Measurements from ENCODE around the gene NAV1.

NAV1 gene

GRCh38 chr1:201560328-201561194 lies 21.6 kb downstream of the NAV1 start:
- ChIA-PET CTCF (interaction anchor here (0.6 to 2.8 kb wide), 7 partner anchors 15 to 234 kb away, joined by 3 to 29 read pairs (median 5); no protein-coding TSS in a partner anchor), POLR2A (no interaction called here)
- TF ChIP-seq TARDBP (IDR thresholded peaks at IDR 0.05) (no peak), L3MBTL2 (conservative IDR thresholded peaks at IDR 0.05) (no peak), ARNT (IDR thresholded peaks at IDR 0.05) (no peak), FOXA1 (IDR thresholded peaks at IDR 0.05) (no peak), SUZ12 (IDR thresholded peaks at IDR 0.05) (no peak), CTBP1 (IDR thresholded peaks at IDR 0.05; ENCODE audit: borderline replicate concordance) (no peak), PKNOX1 (IDR thresholded peaks at IDR 0.05) (no peak), SP1 (IDR thresholded peaks at IDR 0.05) (no peak), ZNF384 (IDR thresholded peaks at IDR 0.05) (no peak), FOXK2 (IDR thresholded peaks at IDR 0.05) (no peak), LEF1 (IDR thresholded peaks at IDR 0.05; ENCODE audit: borderline replicate concordance) (no peak), BHLHE40 (IDR thresholded peaks at IDR 0.05; ENCODE audit: borderline replicate concordance) (no peak), ELF4 (IDR thresholded peaks at IDR 0.05) (no peak)
- no peak for DNase-seq (ENCODE audit: extremely low spot score)

GRCh38 chr1:201561195-201561564 lies 22.3 kb downstream of the NAV1 start:
- ChIA-PET CTCF (interaction anchor here (2.3 to 2.7 kb wide), 2 partner anchors 143 to 148 kb away, joined by 11 to 29 read pairs; no protein-coding TSS in a partner anchor), POLR2A (no interaction called here)
- TF ChIP-seq BHLHE40 (IDR thresholded peaks at IDR 0.05; ENCODE audit: borderline replicate concordance) (no peak), NFRKB (IDR thresholded peaks at IDR 0.05) (no peak)
- no peak for DNase-seq (ENCODE audit: extremely low spot score)

GRCh38 chr1:201561601-201562000 lies 22.7 kb downstream of the NAV1 start:
- TF ChIP-seq NFRKB (IDR thresholded peaks at IDR 0.05) = no peak
- TF ChIP-seq FOXK2 (IDR thresholded peaks at IDR 0.05) = no peak
- no peak for TF ChIP-seq ZNF384 (IDR thresholded peaks at IDR 0.05)
- no peak for TF ChIP-seq BHLHE40 (IDR thresholded peaks at IDR 0.05; ENCODE audit: borderline replicate concordance)
- no peak for TF ChIP-seq FOXA1 (IDR thresholded peaks at IDR 0.05)
- no peak for TF ChIP-seq SUZ12 (IDR thresholded peaks at IDR 0.05)
- TF ChIP-seq ARNT (IDR thresholded peaks at IDR 0.05) = no peak
- TF ChIP-seq SP1 (IDR thresholded peaks at IDR 0.05) = no peak
- no peak for DNase-seq (ENCODE audit: extremely low spot score)
- ChIA-PET POLR2A (no interaction called here), CTCF (interaction anchor here (2.3 to 3.0 kb wide), 2 partner anchors 143 to 148 kb away, joined by 7 to 11 read pairs; no protein-coding TSS in a partner anchor)

GRCh38 chr1:201562257-201562656 lies 23.3 kb downstream of the NAV1 start:
- ChIA-PET CTCF (interaction anchor here (3.0 kb wide), 1 partner anchor 142 kb away, joined by 7 read pairs; no protein-coding TSS in a partner anchor), POLR2A (no interaction called here)
- TF ChIP-seq SUZ12 (IDR thresholded peaks at IDR 0.05) (no peak), TARDBP (IDR thresholded peaks at IDR 0.05) (no peak), ARNT (IDR thresholded peaks at IDR 0.05) (no peak), L3MBTL2 (conservative IDR thresholded peaks at IDR 0.05) (no peak), FOXM1 (IDR thresholded peaks at IDR 0.05; ENCODE audit: borderline replicate concordance) (no peak), LEF1 (IDR thresholded peaks at IDR 0.05; ENCODE audit: borderline replicate concordance) (no peak), HDGF (IDR thresholded peaks at IDR 0.05; ENCODE audit: borderline replicate concordance) (no peak), SP1 (IDR thresholded peaks at IDR 0.05) (no peak), CTBP1 (IDR thresholded peaks at IDR 0.05; ENCODE audit: borderline replicate concordance) (no peak), FOXA1 (IDR thresholded peaks at IDR 0.05) (no peak), BHLHE40 (IDR thresholded peaks at IDR 0.05; ENCODE audit: borderline replicate concordance) (no peak), NFRKB (IDR thresholded peaks at IDR 0.05) (no peak), ZNF384 (IDR thresholded peaks at IDR 0.05) (no peak), FOXK2 (IDR thresholded peaks at IDR 0.05) (no peak), PKNOX1 (IDR thresholded peaks at IDR 0.05) (no peak), ELF4 (IDR thresholded peaks at IDR 0.05) (no peak)
- DNase-seq (ENCODE audit: extremely low spot score) = no peak

- no peak for TF ChIP-seq PKNOX1 (IDR thresholded peaks at IDR 0.05)
- no peak for TF ChIP-seq HDGF (IDR thresholded peaks at IDR 0.05; ENCODE audit: borderline replicate concordance)
- no peak for TF ChIP-seq FOXK2 (IDR thresholded peaks at IDR 0.05)
- TF ChIP-seq CTBP1 (IDR thresholded peaks at IDR 0.05; ENCODE audit: borderline replicate concordance) = no peak
- no peak for DNase-seq (ENCODE audit: extremely low spot score)
- CTCF ChIA-PET = interaction anchor here (3.0 kb wide), 1 partner anchor 141 kb away, joined by 7 read pairs; no protein-coding TSS in a partner anchor
- POLR2A ChIA-PET = no interaction called here
Measured at GRCh38 chr1:201562659-201563405, 23.9 kb downstream of the NAV1 start.

GRCh38 chr1:201563406-201563780 lies 24.5 kb downstream of the NAV1 start:
- no peak for DNase-seq (ENCODE audit: extremely low spot score)
- POLR2A ChIA-PET = no interaction called here
- no peak for TF ChIP-seq HDGF (IDR thresholded peaks at IDR 0.05; ENCODE audit: borderline replicate concordance)
- TF ChIP-seq FOXM1 (IDR thresholded peaks at IDR 0.05; ENCODE audit: borderline replicate concordance) = no peak
- TF ChIP-seq L3MBTL2 (conservative IDR thresholded peaks at IDR 0.05) = no peak
- no peak for TF ChIP-seq ZNF384 (IDR thresholded peaks at IDR 0.05)
- TF ChIP-seq FOXA1 (IDR thresholded peaks at IDR 0.05) = no peak
- TF ChIP-seq PKNOX1 (IDR thresholded peaks at IDR 0.05) = no peak
- no peak for TF ChIP-seq SP1 (IDR thresholded peaks at IDR 0.05)
- TF ChIP-seq LEF1 (IDR thresholded peaks at IDR 0.05; ENCODE audit: borderline replicate concordance) = no peak
- TF ChIP-seq TARDBP (IDR thresholded peaks at IDR 0.05) = no peak
- TF ChIP-seq NFRKB (IDR thresholded peaks at IDR 0.05) = no peak
- TF ChIP-seq SUZ12 (IDR thresholded peaks at IDR 0.05) = no peak
- TF ChIP-seq BHLHE40 (IDR thresholded peaks at IDR 0.05; ENCODE audit: borderline replicate concordance) = no peak
- TF ChIP-seq FOXK2 (IDR thresholded peaks at IDR 0.05) = no peak
- no peak for TF ChIP-seq CTBP1 (IDR thresholded peaks at IDR 0.05; ENCODE audit: borderline replicate concordance)
- no peak for TF ChIP-seq ELF4 (IDR thresholded peaks at IDR 0.05)
- no peak for TF ChIP-seq ARNT (IDR thresholded peaks at IDR 0.05)
- CTCF ChIA-PET = interaction anchor here (3.0 kb wide), 1 partner anchor 141 kb away, joined by 7 read pairs; no protein-coding TSS in a partner anchor
